ENCODE results near the gene ANKK1.

DNA sequence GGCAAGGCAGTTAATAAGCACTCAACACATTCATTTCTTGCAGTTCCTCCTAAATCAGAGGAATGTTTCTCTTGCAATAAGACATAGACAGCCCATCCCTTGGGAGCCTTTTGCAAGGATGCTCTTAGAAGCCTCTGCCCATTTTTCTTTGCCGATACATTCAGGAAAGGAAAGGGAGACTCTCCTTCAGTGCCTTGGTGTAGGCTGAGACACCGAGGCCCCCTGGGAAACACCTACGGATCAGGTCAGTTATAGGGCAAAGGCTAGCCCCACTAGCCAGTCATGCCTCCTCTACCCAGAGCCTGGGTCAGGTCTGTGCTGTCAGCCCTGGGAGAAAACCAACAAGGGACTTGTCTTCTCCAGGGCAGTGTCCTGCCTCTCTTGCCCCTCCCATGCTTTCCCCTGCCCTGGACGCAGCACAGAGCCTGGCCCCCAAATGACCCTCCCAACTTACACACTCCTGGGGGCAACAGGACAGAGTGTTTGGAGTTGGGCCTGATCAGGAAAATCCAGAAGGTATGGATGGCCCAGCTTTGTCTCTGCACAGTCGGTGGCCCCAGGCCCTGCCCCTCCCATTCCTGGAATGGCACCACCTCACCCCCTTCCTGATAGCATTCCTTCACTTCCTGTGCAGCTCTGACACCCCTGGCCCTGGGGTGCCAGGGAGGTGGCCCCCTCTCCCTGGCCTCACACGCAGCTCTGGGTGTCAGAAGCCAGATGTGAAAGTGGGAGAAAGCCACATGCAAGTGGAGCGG is 18.3 kb downstream of the ANKK1 start:
- TF ChIP-seq POLR2A (IDR thresholded peaks at IDR 0.05; ENCODE audit: low read length) = no peak
- no peak for TF ChIP-seq GATA1 (IDR thresholded peaks at IDR 0.05; ENCODE audit: low read depth, low read length)
